ENCODE data around the gene GBF1.
A peak's percentile ranks its signal among the peaks of the same experiment; 100 is the strongest.

GBF1 gene

GRCh38 chr10:102408728-102409603, 163.6 kb downstream of the GBF1 start:
- DNase-seq, result peak; percentile 71

GRCh38 chr10:102409604-102410428, 164.5 kb downstream of the GBF1 start:
- peak; percentile 69 for DNase-seq

GRCh38 chr10:102410429-102411073, 165.2 kb downstream of the GBF1 start:
- peak; percentile 74 for DNase-seq

- DNase-seq, result peak; percentile 55
Measured at GRCh38 chr10:102411341-102412255, 166.3 kb downstream of the GBF1 start.

- no peak for DNase-seq
Measured at GRCh38 chr10:102412293-102412692, 167.0 kb downstream of the GBF1 start.

GRCh38 chr10:102413053-102413705, 167.8 kb downstream of the GBF1 start:
- DNase-seq, result peak; percentile 98

- no peak for DNase-seq
Measured at GRCh38 chr10:102413806-102414561, 168.7 kb downstream of the GBF1 start.

- no peak for DNase-seq
Measured at GRCh38 chr10:102414749-102415148, 169.4 kb downstream of the GBF1 start.

GRCh38 chr10:102416283-102416682, 171.0 kb downstream of the GBF1 start:
- no peak for DNase-seq

- no peak for DNase-seq
Measured at GRCh38 chr10:102416695-102417094, 171.4 kb downstream of the GBF1 start.

- peak; percentile 93 for DNase-seq
Measured at GRCh38 chr10:102418622-102419268, 173.4 kb downstream of the GBF1 start, which contains the start of gene PSD. PSD (minus strand) TSS chr10:102418785; CDS start chr10:102417038, 1,747 bp downstream.

GRCh38 chr10:102419269-102420180, 174.2 kb downstream of the GBF1 start:
- peak; percentile 93 for DNase-seq

GRCh38 chr10:102420181-102420713, 174.9 kb downstream of the GBF1 start:
- no peak for DNase-seq

- peak; percentile 98 for DNase-seq
Measured at GRCh38 chr10:102420714-102421506, 175.6 kb downstream of the GBF1 start, which contains the start of gene FBXL15. FBXL15 (plus strand) TSS chr10:102420836; CDS start chr10:102421130, 294 bp downstream.

GRCh38 chr10:102421507-102421756, 176.1 kb downstream of the GBF1 start:
- no peak for DNase-seq

- DNase-seq, result peak; percentile 81
Measured at GRCh38 chr10:102421757-102422512, 176.6 kb downstream of the GBF1 start.

- DNase-seq, result peak; percentile 95
Measured at GRCh38 chr10:102422545-102423129, 177.3 kb downstream of the GBF1 start.
